H1 (cell line): ENCODE data around the gene CCDC191. TPM values are rescaled to one million over a fixed set of nuclear protein-coding genes. Genes with fewer than 3 reads are reported as not detected.

ENCODE experiments used
- ASH2L ChIP-seq: fragments of 200-600, 300-600 bp; sonication (generic); IDR thresholded peaks from one replicate; pipeline ENCODE4 v1.7.1; 2017; ENCODE audit warnings: low read length
- CHD1 ChIP-seq: IDR thresholded peaks from 2 replicates; pipeline ENCODE4 v1.6.1; 2012; ENCODE audit warnings: low read depth, low read length, improper control_type of control experiment
- HDAC2 ChIP-seq, 2 experiments: fragments of 300-600 bp in 1 of 2; sonication (generic) in 1 of 2; IDR thresholded peaks; 2 replicates each; pipeline ENCODE4 v1.6.1; 2011 to 2012; ENCODE audit warnings: low read depth in 2 of 2, low read length in 2 of 2, mild to moderate bottlenecking in 2 of 2, moderate library complexity in 2 of 2, borderline replicate concordance in 1 of 2, inconsistent platforms in 1 of 2
- JUN ChIP-seq: IDR thresholded peaks from 2 replicates; pipeline ENCODE4 v1.6.1; 2011; ENCODE audit warnings: low read depth, mild to moderate bottlenecking, improper control_type of control experiment, low read length
- MAX ChIP-seq: IDR thresholded peaks from 2 replicates; pipeline ENCODE4 v1.6.1; 2012; ENCODE audit warnings: inconsistent platforms
- NANOG ChIP-seq: IDR thresholded peaks from 2 replicates; pipeline ENCODE4 v1.6.1; 2011; ENCODE audit warnings: low read length, low read depth, mild to moderate bottlenecking, inconsistent platforms; ENCODE audit not compliant: insufficient read depth, poor library complexity, severe bottlenecking
- NRF1 ChIP-seq: IDR thresholded peaks from 2 replicates; pipeline ENCODE4 v1.6.1; 2011; ENCODE audit warnings: mild to moderate bottlenecking, low read depth, low read length, improper control_type of control experiment
- SAP30 ChIP-seq: fragments of 300-600 bp; sonication (generic); IDR thresholded peaks from 2 replicates; pipeline ENCODE4 v1.7.1; 2012; ENCODE audit warnings: low read length, moderate library complexity, mild to moderate bottlenecking, inconsistent platforms; ENCODE audit not compliant: insufficient read depth, insufficient replicate concordance
- SIRT6 ChIP-seq: IDR thresholded peaks from one replicate; pipeline ENCODE4 v1.7.1; 2012; ENCODE audit warnings: low read length, inconsistent platforms
- SP2 ChIP-seq: IDR thresholded peaks from 2 replicates; pipeline ENCODE4 v1.6.1; 2012; ENCODE audit warnings: mild to moderate bottlenecking, low read length, inconsistent platforms
- SRF ChIP-seq: IDR thresholded peaks from 2 replicates; pipeline ENCODE4 v1.6.1; 2011; ENCODE audit warnings: mild to moderate bottlenecking, low read depth, low read length, moderate library complexity
- TAF1 ChIP-seq: IDR thresholded peaks from 2 replicates; pipeline ENCODE4 v1.6.1; 2011; ENCODE audit warnings: mild to moderate bottlenecking, low read depth, low read length
- polyA plus RNA-seq, 7 experiments: library from polyadenylated mRNA; depleted of rRNA in 3 of 7; stranded (reverse) in 5 of 7; unstranded in 2 of 7; fragments of >200 nt in 5 of 7; fragments of 200-250 nt in 2 of 7; gene quantifications; 1 replicate in 5 of 7; 2 replicates in 1 of 7; 4 replicates in 1 of 7; pipeline versions ENCODE4 v1.2.1 to v1.2.3, GENCODE V29; 2011 to 2013; ENCODE audit warnings: missing spikeins in 2 of 7, mixed read lengths in 2 of 7
- total RNA-seq: library from RNA; stranded (reverse); fragmentation: NEBNext Ultra II Directional; extraction: Animal tissue kit (Norgen Biotek cat#: 25700); gene quantifications from 2 replicates; pipeline ENCODE4 v1.2.1, GENCODE V29; 2021
- TF ChIP-seq, protein P1 (sequence below), 3 experiments: IDR thresholded peaks; 1 replicate in 2 of 3; 2 replicates in 1 of 3; pipeline versions ENCODE4 v1.5.1 to v1.6.1; 2011; ENCODE audit warnings: low read length in 3 of 3, mild to moderate bottlenecking in 3 of 3, inconsistent platforms in 2 of 3, low read depth in 1 of 3, moderate library complexity in 1 of 3; ENCODE audit not compliant: insufficient read depth in 1 of 3; ENCODE audit errors: control extremely low read depth in 1 of 3

CCDC191 gene
- total and polyA plus RNA-seq, 2 of the 8 experiments (the other 6 are each of a cell fraction or from before 2014, with no cell fraction given) = 0.65 to 1.3 TPM

DNA sequence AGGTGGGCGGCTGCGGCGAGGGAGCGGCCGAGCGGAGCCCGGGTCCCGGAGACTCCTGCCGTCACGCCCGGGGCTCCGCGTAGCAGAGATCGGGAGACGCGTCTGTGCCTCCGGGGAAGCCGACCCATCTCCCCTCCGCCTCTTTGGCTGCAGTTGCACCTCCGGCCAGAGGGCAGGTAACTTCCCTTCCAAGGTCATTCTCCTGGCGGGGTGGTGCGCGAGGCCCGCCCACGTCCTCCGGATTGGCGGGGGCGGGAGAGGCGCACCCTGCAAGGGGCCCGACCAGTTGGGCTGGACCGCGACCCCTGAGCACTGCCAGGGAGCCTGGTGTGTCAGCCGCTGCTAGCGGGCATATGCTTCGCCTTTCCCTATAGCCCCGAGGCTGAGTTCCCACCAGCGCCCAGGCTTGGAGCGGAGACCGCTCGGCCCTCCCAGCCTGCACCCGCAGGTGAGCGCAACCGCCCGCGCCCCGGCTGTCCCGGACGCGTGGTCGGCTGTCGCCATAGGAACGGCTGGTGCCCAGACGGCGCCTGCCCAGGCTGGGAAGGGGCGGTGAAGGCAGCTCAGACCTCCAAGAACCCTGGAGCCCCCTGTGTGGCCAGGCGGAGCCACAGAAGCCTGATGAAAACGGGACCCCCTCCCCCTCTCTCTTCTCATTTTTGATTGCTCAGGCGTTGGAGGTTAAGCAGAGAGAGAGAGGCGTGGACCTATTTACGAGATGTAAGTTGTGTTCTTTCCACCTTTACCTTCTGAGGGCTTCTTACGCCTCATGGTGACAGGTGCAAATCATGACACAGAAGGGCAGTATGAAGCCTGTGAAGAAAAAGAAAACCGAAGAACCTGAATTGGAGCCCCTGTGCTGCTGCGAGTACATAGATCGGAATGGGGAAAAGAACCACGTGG is 108.1 kb downstream of the CCDC191 start (continued):
- peak in 1 of 2 experiments; percentile 67; a peak in 1 of 4 replicates for TF ChIP-seq HDAC2 (IDR thresholded peaks at IDR 0.05; ENCODE audit: borderline replicate concordance in 1 of 2, low read depth in 2 of 2, low read length in 2 of 2)
- TF ChIP-seq SIRT6 = no peak
- no peak for TF ChIP-seq CHD1
- no peak for TF ChIP-seq NANOG
- peak; percentile 61 for TF ChIP-seq MAX
- TF ChIP-seq SP2 = no peak
- TF ChIP-seq SAP30 = peak; percentile 87
- no peak for TF ChIP-seq JUN
- peak; percentile 13; the same call in 1 of the 2 replicates for TF ChIP-seq TAF1
- TF ChIP-seq, protein P1, sequence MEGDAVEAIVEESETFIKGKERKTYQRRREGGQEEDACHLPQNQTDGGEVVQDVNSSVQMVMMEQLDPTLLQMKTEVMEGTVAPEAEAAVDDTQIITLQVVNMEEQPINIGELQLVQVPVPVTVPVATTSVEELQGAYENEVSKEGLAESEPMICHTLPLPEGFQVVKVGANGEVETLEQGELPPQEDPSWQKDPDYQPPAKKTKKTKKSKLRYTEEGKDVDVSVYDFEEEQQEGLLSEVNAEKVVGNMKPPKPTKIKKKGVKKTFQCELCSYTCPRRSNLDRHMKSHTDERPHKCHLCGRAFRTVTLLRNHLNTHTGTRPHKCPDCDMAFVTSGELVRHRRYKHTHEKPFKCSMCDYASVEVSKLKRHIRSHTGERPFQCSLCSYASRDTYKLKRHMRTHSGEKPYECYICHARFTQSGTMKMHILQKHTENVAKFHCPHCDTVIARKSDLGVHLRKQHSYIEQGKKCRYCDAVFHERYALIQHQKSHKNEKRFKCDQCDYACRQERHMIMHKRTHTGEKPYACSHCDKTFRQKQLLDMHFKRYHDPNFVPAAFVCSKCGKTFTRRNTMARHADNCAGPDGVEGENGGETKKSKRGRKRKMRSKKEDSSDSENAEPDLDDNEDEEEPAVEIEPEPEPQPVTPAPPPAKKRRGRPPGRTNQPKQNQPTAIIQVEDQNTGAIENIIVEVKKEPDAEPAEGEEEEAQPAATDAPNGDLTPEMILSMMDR (IDR thresholded peaks at IDR 0.05; ENCODE audit: control extremely low read depth in 1 of 3, insufficient read depth in 1 of 3, low read depth in 1 of 3, low read length in 3 of 3) = 0 out of 4 replicates have a peak, but pooled peaks of 1 of the 3 experiments have one; percentile 2
- peak; percentile 26 for TF ChIP-seq ASH2L
- TF ChIP-seq SRF = no peak
- no peak for TF ChIP-seq NRF1
- TF ChIP-seq, all 59 proteins: peak for 13
